Esophagus muscularis mucosa (tissue), 4 donors: Measurements from ENCODE around the gene CCDC3.

Experiments used
- EP300 ChIP-seq: sonication (generic); formaldehyde crosslinking; IDR thresholded peaks from one replicate; pipeline ENCODE4 v1.6.1; 2017; ENCODE audit warnings: antibody characterized with exemption
- POLR2A ChIP-seq: fragments of 450-650 bp; IDR thresholded peaks from one replicate; pipeline ENCODE4 v1.6.1; 2017; ENCODE audit warnings: antibody characterized with exemption, moderate library complexity, mild to moderate bottlenecking, low read depth
- TF ChIP-seq, protein P1 (sequence below), 3 experiments: fragments of 200-600 bp in 2 of 3; fragments of 450-650 bp in 1 of 3; sonication (generic) in 2 of 3; IDR thresholded peaks; one replicate each; pipeline ENCODE4 v1.5.1; 2017 to 2019; ENCODE audit warnings: antibody characterized with exemption in 3 of 3, mild to moderate bottlenecking in 2 of 3, moderate library complexity in 1 of 3

GRCh38 chr10:13001041-13001886, at the start of gene CCDC3:
- TF ChIP-seq EP300 (no peak), POLR2A (no peak)
- TF ChIP-seq, protein P1, sequence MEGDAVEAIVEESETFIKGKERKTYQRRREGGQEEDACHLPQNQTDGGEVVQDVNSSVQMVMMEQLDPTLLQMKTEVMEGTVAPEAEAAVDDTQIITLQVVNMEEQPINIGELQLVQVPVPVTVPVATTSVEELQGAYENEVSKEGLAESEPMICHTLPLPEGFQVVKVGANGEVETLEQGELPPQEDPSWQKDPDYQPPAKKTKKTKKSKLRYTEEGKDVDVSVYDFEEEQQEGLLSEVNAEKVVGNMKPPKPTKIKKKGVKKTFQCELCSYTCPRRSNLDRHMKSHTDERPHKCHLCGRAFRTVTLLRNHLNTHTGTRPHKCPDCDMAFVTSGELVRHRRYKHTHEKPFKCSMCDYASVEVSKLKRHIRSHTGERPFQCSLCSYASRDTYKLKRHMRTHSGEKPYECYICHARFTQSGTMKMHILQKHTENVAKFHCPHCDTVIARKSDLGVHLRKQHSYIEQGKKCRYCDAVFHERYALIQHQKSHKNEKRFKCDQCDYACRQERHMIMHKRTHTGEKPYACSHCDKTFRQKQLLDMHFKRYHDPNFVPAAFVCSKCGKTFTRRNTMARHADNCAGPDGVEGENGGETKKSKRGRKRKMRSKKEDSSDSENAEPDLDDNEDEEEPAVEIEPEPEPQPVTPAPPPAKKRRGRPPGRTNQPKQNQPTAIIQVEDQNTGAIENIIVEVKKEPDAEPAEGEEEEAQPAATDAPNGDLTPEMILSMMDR (IDR thresholded peaks at IDR 0.05): no peak
